Activated CD4-positive, alpha-beta T cell treated with anti-CD3 and anti-CD28 coated beads, Interleukin-2, amount 50 U/mL, for 16 hours (primary cell): ENCODE data around the gene PHLPP2.
"Not testable (repeated sequence)": the region's sequence is repeated elsewhere in the genome, so short reads cannot be mapped to it uniquely, and the experiment has no call there.

Source experiments
- DNase-seq: peaks from one replicate; pipeline ENCODE4 v3.0.0-alpha.2; 2020

PHLPP2 gene

GRCh38 chr16:71618429-71618828, 106.1 kb downstream of the PHLPP2 start:
- DNase-seq = no peak

GRCh38 chr16:71614956-71615355, 109.5 kb downstream of the PHLPP2 start:
- not testable (repeated sequence) for DNase-seq

GRCh38 chr16:71610936-71611871, 113.3 kb downstream of the PHLPP2 start:
- DNase-seq = peak; percentile 78

GRCh38 chr16:71610447-71610846, 114.1 kb downstream of the PHLPP2 start:
- no peak for DNase-seq

GRCh38 chr16:71609066-71609465, 115.4 kb downstream of the PHLPP2 start:
- DNase-seq = no peak

GRCh38 chr16:71600822-71601221, 123.7 kb downstream of the PHLPP2 start:
- DNase-seq = no peak

- DNase-seq = not testable (repeated sequence)
Observed at GRCh38 chr16:71598426-71598825, 126.1 kb downstream of the PHLPP2 start.

- DNase-seq = not testable (repeated sequence)
Observed at GRCh38 chr16:71595340-71595826, 129.1 kb downstream of the PHLPP2 start.
